ENCODE measurements around the gene AQP7. TPM values are rescaled to one million over a fixed set of nuclear protein-coding genes. Genes with fewer than 3 reads are reported as not detected.

AQP7 gene
- total RNA-seq, 4 donors from 2014 or later = 2.7 to 20.7 (median 9.6) TPM

Other genes with a start within 250 kb of the AQP7 start
- 10 to 100 TPM; 40.9 to 59.6 (median 46.3) TPM for gene B4GALT1, start 235.2 kb downstream of the AQP7 start, total RNA-seq
- gene SPINK4, start 162.4 kb downstream of the AQP7 start, total RNA-seq = not detected
- gene BAG1, start 137.9 kb downstream of the AQP7 start, total RNA-seq = 100 to 1,000 TPM; 122 to 220 (median 172) TPM
- gene CHMP5, start 137.5 kb downstream of the AQP7 start, total RNA-seq = 10 to 100 TPM; 55.3 to 81.5 (median 65.6) TPM
- 10 to 100 TPM; 39.3 to 53.6 (median 47.1) TPM for gene NFX1, start 112.1 kb downstream of the AQP7 start, total RNA-seq
- gene AQP3, start 45.0 kb upstream of the AQP7 start, total RNA-seq = 1,000 to 10,000 TPM in 2 of 4 donors, 100 to 1,000 TPM in 2; 728 to 1,697 (median 1,073) TPM
- gene NOL6, start 71.4 kb upstream of the AQP7 start, total RNA-seq = 10 to 100 TPM; 26.2 to 40.2 (median 31.5) TPM
- gene ANKRD18B, start 121.7 kb upstream of the AQP7 start, total RNA-seq = 1 to 10 TPM; 2.5 to 8.9 (median 5.1) TPM

Data from lower leg skin (tissue), 4 donors.